DOHH2 (cell line): ENCODE results near the gene MRTFA.

Experiments used
- H3F3A ChIP-seq: fragments of 200-600 bp; sonication (generic), shearing (Covaris generic); 2 replicates; pipeline ENCODE4 v1.6.0; 2016; ENCODE audit warnings: antibody characterized with exemption, mild to moderate bottlenecking; ENCODE audit not compliant: control insufficient read depth, insufficient read depth
- H3K27ac ChIP-seq: fragments of 200-600 bp; sonication (generic); 2 replicates; pipeline ENCODE4 v1.5.1; 2014; ENCODE audit warnings: low read depth, mild to moderate bottlenecking, low read length, moderate library complexity
- H3K27me3 ChIP-seq: fragments of 200-600 bp; sonication (generic); 2 replicates; pipeline ENCODE4 v1.6.1; 2014; ENCODE audit warnings: mild to moderate bottlenecking, low read length, mixed read lengths; ENCODE audit not compliant: control insufficient read depth
- H3K36me3 ChIP-seq: fragments of 200-600 bp; sonication (generic); 2 replicates; pipeline ENCODE4 v1.6.1; 2014; ENCODE audit warnings: mild to moderate bottlenecking, low read length, moderate library complexity, mixed read lengths; ENCODE audit not compliant: control insufficient read depth
- H3K4me1 ChIP-seq: fragments of 200-600 bp; sonication (generic); 2 replicates; pipeline ENCODE4 v1.6.1; 2014; ENCODE audit warnings: mild to moderate bottlenecking, low read length, mixed read lengths; ENCODE audit not compliant: control insufficient read depth
- H3K4me2 ChIP-seq: fragments of 200-600 bp; sonication (generic); 2 replicates; pipeline ENCODE4 v1.6.0; 2014; ENCODE audit warnings: mild to moderate bottlenecking, low read length, moderate library complexity
- H3K4me3 ChIP-seq: fragments of 200-600 bp; sonication (generic); 2 replicates; pipeline ENCODE4 v1.5.1; 2014; ENCODE audit warnings: mild to moderate bottlenecking, low read length, mixed read lengths
- H3K79me2 ChIP-seq: fragments of 200-600 bp; sonication (generic); 2 replicates; pipeline ENCODE4 v1.6.1; 2014; ENCODE audit warnings: mild to moderate bottlenecking, low read length, mixed read lengths; ENCODE audit not compliant: control insufficient read depth
- H3K9me2 ChIP-seq: fragments of 200-600 bp; sonication (generic); replicated peaks from 2 replicates; pipeline ENCODE4 v1.6.1; 2014; ENCODE audit warnings: mild to moderate bottlenecking, low read length, mixed read lengths; ENCODE audit not compliant: control insufficient read depth
- H3K9me3 ChIP-seq: fragments of 200-600 bp; sonication (generic); 2 replicates; pipeline ENCODE4 v1.6.1; 2014; ENCODE audit warnings: antibody characterized with exemption, low read length, mixed read lengths; ENCODE audit not compliant: control insufficient read depth, insufficient read depth
- H4K20me1 ChIP-seq: fragments of 200-600 bp; sonication (generic); 2 replicates; pipeline ENCODE4 v1.6.0; 2014; ENCODE audit warnings: low read depth, mild to moderate bottlenecking, antibody characterized with exemption, low read length, moderate library complexity; ENCODE audit not compliant: control insufficient read depth, insufficient read depth
- CTCF ChIP-seq: fragments of 200-600 bp; sonication (generic); IDR thresholded peaks from one replicate; pipeline ENCODE4 v1.5.1; 2014; ENCODE audit warnings: antibody characterized with exemption, mild to moderate bottlenecking, low read depth, low read length; ENCODE audit not compliant: poor library complexity, severe bottlenecking
- EZH2phosphoT487 ChIP-seq: fragments of 200-600 bp; sonication (generic); IDR thresholded peaks from 2 replicates; pipeline ENCODE4 v1.6.1; 2017; ENCODE audit warnings: borderline replicate concordance, mild to moderate bottlenecking, antibody characterized with exemption, low read length, moderate library complexity, mixed read lengths

MRTFA gene

DNA sequence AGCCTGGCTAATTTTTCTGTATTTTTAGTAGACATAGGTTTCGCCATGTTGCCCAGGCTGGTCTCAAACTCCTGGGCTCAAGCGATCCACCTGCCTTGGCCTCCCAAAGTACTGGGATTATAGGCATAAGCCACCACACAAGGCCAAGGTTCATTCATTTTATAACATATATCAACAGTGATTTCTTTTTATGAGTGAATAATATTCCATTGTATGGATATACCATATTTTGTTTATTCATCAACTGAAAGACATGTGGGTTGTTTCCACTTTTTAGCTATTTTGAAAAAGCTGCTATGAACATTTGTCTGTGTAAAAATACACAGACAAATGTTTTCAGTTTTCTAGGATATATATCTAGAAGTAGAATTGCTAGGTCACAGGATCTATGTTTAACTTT lies 116.0 kb downstream of the MRTFA start:
- Histone ChIP-seq H3F3A (no peaks in the 10 kb centered on the region; the same call in 1 of the 2 replicates), H4K20me1 (no peaks in the 10 kb centered on the region; the same call in 1 of the 2 replicates), H3K79me2 (peaks cover 18% of the 10 kb centered on the region), H3K4me1 (peaks cover 5% of the 10 kb centered on the region), H3K27ac (no peak overlapping the region), H3K4me3 (no peak overlapping the region), H3K9me2 (no peaks in the 10 kb centered on the region), H3K4me2 (no peak overlapping the region), H3K9me3 (no peaks in the 10 kb centered on the region), H3K36me3 (no peaks in the 10 kb centered on the region), H3K27me3 (no peaks in the 10 kb centered on the region)
- no peak for TF ChIP-seq EZH2phosphoT487
- no peak for TF ChIP-seq CTCF

GRCh38 chr22:40519948-40520331 lies 116.6 kb downstream of the MRTFA start:
- no peaks in the 10 kb centered on the region for H3K9me2 ChIP-seq
- H3F3A ChIP-seq, result no peaks in the 10 kb centered on the region
- H3K79me2 ChIP-seq, result peaks cover 17% of the 10 kb centered on the region
- H3K27ac ChIP-seq, result no peak overlapping the region
- no peaks in the 10 kb centered on the region for H3K9me3 ChIP-seq
- H4K20me1 ChIP-seq, result no peaks in the 10 kb centered on the region; the same call in 1 of the 2 replicates
- peaks cover 4% of the 10 kb centered on the region for H3K4me1 ChIP-seq
- no peaks in the 10 kb centered on the region for H3K36me3 ChIP-seq
- no peaks in the 10 kb centered on the region for H3K27me3 ChIP-seq
- no peak overlapping the region for H3K4me3 ChIP-seq
- H3K4me2 ChIP-seq, result no peak overlapping the region
- TF ChIP-seq CTCF (no peak), EZH2phosphoT487 (no peak)

DNA sequence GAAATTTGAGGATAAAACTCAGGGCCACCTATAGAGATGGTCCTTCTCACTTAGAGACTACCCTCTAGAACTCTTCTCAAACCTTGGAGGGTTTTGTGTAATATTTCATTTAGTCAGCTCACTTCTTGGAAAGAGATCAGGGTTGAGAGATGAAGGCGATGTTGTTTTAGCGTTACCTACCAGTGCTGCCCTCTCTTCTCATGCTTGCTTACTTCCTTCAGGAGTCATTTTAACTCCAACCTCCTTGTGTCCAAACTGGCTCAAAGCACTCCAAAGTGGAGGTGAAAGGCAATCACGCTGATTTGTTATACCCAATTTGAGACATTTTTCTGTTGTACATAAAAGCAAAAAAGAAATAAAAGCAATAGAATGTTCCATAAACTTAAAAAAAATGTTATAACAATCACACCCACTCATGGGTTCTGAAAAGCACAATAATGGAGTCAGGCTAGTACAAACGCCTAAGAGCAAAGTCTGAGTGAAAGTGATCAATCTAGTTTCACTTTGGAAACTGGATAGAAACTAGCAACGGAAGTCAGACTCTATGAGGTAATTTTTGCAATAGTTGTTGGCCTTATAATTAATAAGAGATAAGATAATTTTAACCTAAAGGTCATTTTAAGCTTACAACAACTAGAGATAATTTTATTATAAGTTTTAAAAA lies 117.1 kb downstream of the MRTFA start:
- no peaks in the 10 kb centered on the region for H3K27me3 ChIP-seq
- H3K27ac ChIP-seq, result no peak overlapping the region
- no peak overlapping the region for H3K4me2 ChIP-seq
- peaks cover 12% of the 10 kb centered on the region for H3K79me2 ChIP-seq
- H3K4me3 ChIP-seq, result no peak overlapping the region
- H4K20me1 ChIP-seq, result no peaks in the 10 kb centered on the region
- no peaks in the 10 kb centered on the region for H3K9me3 ChIP-seq
- no peaks in the 10 kb centered on the region for H3K9me2 ChIP-seq
- H3F3A ChIP-seq, result no peaks in the 10 kb centered on the region
- no peaks in the 10 kb centered on the region; the same call in none of the 2 replicates for H3K4me1 ChIP-seq
- TF ChIP-seq CTCF (no peak), EZH2phosphoT487 (no peak)
- no peaks in the 10 kb centered on the region for H3K36me3 ChIP-seq
